VCaP (cell line): Measurements from ENCODE around the gene DEPDC4.
"Not testable (repeated sequence)": the region's sequence is repeated elsewhere in the genome, so short reads cannot be mapped to it uniquely, and the experiment has no call there.

Source experiments
- H3K27ac ChIP-seq: fragments of 450-650 bp; 2 replicates; pipeline ENCODE4 v1.5.1; 2017
- CTCF ChIP-seq: fragments of 450-650 bp; conservative IDR thresholded peaks from 2 replicates; pipeline ENCODE4 v1.5.1; 2017; ENCODE audit warnings: mild to moderate bottlenecking, moderate library complexity

Gene DEPDC4

GRCh38 chr12:100266835-100267602, at the start of gene DEPDC4, which contains the start of gene SCYL2:
TSS of gene DEPDC4 (minus strand) at chr12:100267079. CDS start at chr12:100267076, 3 bp downstream.
TSS of gene SCYL2 (plus strand) at chr12:100267177. CDS start at chr12:100282971, 15,794 bp downstream.
- TF ChIP-seq CTCF = no peak
- H3K27ac ChIP-seq = peak within 1 kb of the TSS; percentile 95

GRCh38 chr12:100311317-100311716, 44.4 kb upstream of the DEPDC4 start:
- TF ChIP-seq CTCF = no peak
- H3K27ac ChIP-seq = no peak overlapping the region

- H3K27ac ChIP-seq = not testable (repeated sequence)
Observed at GRCh38 chr12:100308138-100308537, 41.3 kb upstream of the DEPDC4 start.

- not testable (repeated sequence) for H3K27ac ChIP-seq
Observed at GRCh38 chr12:100304334-100304733, 37.5 kb upstream of the DEPDC4 start.

- H3K27ac ChIP-seq = no peak overlapping the region
- no peak for TF ChIP-seq CTCF
Observed at GRCh38 chr12:100303831-100304230, 37.0 kb upstream of the DEPDC4 start.

GRCh38 chr12:100302081-100302480, 35.2 kb upstream of the DEPDC4 start:
- no peak for TF ChIP-seq CTCF
- no peak overlapping the region for H3K27ac ChIP-seq

- no peak for TF ChIP-seq CTCF
Observed at GRCh38 chr12:100295764-100296555, 29.1 kb upstream of the DEPDC4 start.

GRCh38 chr12:100294366-100294765, 27.5 kb upstream of the DEPDC4 start:
- H3K27ac ChIP-seq = not testable (repeated sequence)

More at GRCh38 chr12:100295764-100296555, 29.1 kb upstream of the DEPDC4 start:
- H3K27ac ChIP-seq = no peak overlapping the region

- H3K27ac ChIP-seq = no peak overlapping the region
- no peak for TF ChIP-seq CTCF
Observed at GRCh38 chr12:100293017-100293416, 26.1 kb upstream of the DEPDC4 start.
